ENCODE data around the gene MLPH. TPM values are rescaled to one million over a fixed set of nuclear protein-coding genes. Genes with fewer than 3 reads are reported as not detected.

The MLPH gene
- total and polyA plus RNA-seq, 2 of the 13 experiments (the other 11 are each of a cell fraction or from before 2014, with no cell fraction given), result 0.12 TPM; not detected in 1

- DNase-seq (ENCODE audit: low spot score), result no peak
- no peak for FAIRE-seq
- peaks cover 0 to 4% of the 10 kb centered on the region in 2 experiments; a peak in 2 of 5 replicates for H3K36me3 ChIP-seq (replicated peaks in 1 of 2; ENCODE audit: control insufficient read depth in 1 of 2, insufficient read depth in 2 of 2, low read length in 2 of 2)
- intact Hi-C loops (cut with micrococcal nuclease; ENCODE audit: unreplicated experiment), result no loop called here
- no peak overlapping the region for H3K27ac ChIP-seq (ENCODE audit: extremely low read length, insufficient read depth, low read length)
- H3K4me3 ChIP-seq (replicated peaks in 1 of 3; ENCODE audit: insufficient read depth in 1 of 3, low read depth in 2 of 3, low read length in 3 of 3), result no peak overlapping the region
- H3K9ac ChIP-seq (ENCODE audit: insufficient read depth, low read depth, low read length), result no peak overlapping the region
- H3K9me3 ChIP-seq (ENCODE audit: low read length), result no peaks in the 10 kb centered on the region
- no peak for ATAC-seq
- H3K79me2 ChIP-seq (ENCODE audit: insufficient read depth, low read length), result no peaks in the 10 kb centered on the region
- no peak for TF ChIP-seq ZC3H13 (CRISPR knock-in tag; IDR thresholded peaks at IDR 0.05)
- TF ChIP-seq ZNF607 (CRISPR knock-in tag; IDR thresholded peaks at IDR 0.05; ENCODE audit: borderline replicate concordance), result 0 out of 2 replicates have a peak, but pooled peaks have one; percentile 12
- TF ChIP-seq ZBTB34 (CRISPR knock-in tag; IDR thresholded peaks at IDR 0.05), result no peak
- 0 out of 2 replicates have a peak, but pooled peaks have one; percentile 12 for TF ChIP-seq POLR2AphosphoS5 (IDR thresholded peaks at IDR 0.05; ENCODE audit: low read depth, low read length)
- TF ChIP-seq, protein P1, sequence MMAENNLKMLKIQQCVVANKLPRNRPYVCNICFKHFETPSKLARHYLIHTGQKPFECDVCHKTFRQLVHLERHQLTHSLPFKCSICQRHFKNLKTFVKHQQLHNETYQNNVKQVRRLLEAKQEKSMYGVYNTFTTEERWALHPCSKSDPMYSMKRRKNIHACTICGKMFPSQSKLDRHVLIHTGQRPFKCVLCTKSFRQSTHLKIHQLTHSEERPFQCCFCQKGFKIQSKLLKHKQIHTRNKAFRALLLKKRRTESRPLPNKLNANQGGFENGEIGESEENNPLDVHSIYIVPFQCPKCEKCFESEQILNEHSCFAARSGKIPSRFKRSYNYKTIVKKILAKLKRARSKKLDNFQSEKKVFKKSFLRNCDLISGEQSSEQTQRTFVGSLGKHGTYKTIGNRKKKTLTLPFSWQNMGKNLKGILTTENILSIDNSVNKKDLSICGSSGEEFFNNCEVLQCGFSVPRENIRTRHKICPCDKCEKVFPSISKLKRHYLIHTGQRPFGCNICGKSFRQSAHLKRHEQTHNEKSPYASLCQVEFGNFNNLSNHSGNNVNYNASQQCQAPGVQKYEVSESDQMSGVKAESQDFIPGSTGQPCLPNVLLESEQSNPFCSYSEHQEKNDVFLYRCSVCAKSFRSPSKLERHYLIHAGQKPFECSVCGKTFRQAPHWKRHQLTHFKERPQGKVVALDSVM (CRISPR knock-in tag; IDR thresholded peaks at IDR 0.05), result 0 out of 2 replicates have a peak, but pooled peaks have one; percentile 10
- TF ChIP-seq, protein P2, sequence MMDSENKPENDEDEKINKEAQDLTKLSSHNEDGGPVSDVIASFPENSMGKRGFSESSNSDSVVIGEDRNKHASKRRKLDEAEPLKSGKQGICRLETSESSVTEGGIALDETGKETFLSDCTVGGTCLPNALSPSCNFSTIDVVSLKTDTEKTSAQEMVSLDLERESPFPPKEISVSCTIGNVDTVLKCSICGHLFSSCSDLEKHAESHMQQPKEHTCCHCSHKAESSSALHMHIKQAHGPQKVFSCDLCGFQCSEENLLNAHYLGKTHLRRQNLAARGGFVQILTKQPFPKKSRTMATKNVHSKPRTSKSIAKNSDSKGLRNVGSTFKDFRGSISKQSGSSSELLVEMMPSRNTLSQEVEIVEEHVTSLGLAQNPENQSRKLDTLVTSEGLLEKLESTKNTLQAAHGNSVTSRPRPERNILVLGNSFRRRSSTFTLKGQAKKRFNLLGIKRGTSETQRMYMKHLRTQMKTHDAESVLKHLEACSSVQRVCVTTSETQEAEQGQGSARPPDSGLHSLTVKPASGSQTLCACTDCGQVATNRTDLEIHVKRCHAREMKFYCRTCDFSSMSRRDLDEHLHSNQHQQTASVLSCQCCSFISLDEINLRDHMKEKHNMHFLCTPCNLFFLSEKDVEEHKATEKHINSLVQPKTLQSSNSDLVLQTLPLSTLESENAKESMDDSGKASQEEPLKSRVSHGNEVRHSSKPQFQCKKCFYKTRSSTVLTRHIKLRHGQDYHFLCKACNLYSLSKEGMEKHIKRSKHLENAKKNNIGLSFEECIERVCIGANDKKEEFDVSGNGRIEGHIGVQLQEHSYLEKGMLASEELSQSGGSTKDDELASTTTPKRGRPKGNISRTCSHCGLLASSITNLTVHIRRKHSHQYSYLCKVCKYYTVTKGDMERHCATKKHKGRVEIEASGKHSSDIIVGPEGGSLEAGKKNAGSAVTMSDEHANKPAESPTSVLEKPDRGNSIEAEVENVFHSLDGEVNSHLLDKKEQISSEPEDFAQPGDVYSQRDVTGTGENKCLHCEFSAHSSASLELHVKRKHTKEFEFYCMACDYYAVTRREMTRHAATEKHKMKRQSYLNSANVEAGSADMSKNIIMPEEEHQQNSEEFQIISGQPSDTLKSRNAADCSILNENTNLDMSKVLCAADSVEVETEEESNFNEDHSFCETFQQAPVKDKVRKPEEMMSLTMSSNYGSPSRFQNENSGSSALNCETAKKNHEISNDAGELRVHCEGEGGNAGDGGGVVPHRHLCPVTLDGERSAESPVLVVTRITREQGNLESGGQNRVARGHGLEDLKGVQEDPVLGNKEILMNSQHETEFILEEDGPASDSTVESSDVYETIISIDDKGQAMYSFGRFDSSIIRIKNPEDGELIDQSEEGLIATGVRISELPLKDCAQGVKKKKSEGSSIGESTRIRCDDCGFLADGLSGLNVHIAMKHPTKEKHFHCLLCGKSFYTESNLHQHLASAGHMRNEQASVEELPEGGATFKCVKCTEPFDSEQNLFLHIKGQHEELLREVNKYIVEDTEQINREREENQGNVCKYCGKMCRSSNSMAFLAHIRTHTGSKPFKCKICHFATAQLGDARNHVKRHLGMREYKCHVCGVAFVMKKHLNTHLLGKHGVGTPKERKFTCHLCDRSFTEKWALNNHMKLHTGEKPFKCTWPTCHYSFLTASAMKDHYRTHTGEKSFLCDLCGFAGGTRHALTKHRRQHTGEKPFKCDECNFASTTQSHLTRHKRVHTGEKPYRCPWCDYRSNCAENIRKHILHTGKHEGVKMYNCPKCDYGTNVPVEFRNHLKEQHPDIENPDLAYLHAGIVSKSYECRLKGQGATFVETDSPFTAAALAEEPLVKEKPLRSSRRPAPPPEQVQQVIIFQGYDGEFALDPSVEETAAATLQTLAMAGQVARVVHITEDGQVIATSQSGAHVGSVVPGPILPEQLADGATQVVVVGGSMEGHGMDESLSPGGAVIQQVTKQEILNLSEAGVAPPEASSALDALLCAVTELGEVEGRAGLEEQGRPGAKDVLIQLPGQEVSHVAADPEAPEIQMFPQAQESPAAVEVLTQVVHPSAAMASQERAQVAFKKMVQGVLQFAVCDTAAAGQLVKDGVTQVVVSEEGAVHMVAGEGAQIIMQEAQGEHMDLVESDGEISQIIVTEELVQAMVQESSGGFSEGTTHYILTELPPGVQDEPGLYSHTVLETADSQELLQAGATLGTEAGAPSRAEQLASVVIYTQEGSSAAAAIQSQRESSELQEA (CRISPR knock-in tag; IDR thresholded peaks at IDR 0.05; ENCODE audit: not compliant biosample characterization), result peak; percentile 20
- TF ChIP-seq ZNF605 (CRISPR knock-in tag; IDR thresholded peaks at IDR 0.05), result peak; percentile 47; the same call in 1 of the 2 replicates
- 97% methylated on average over 7 of the region's 7 CpGs for WGBS (ENCODE audit: low lambda C conversion rate)
- H3K4me2 ChIP-seq (ENCODE audit: low read depth, low read length), result no peak overlapping the region
- BruUV-seq (replicated peaks), result no TSS peak
- H4K20me1 ChIP-seq (ENCODE audit: insufficient read depth, low read length), result no peaks in the 10 kb centered on the region
- POLR2A ChIA-PET, result interaction anchor here (1.0 to 1.7 kb wide), 7 partner anchors 19 to 100 kb away, joined by 3 to 11 read pairs (median 4); partner anchors contain the start of gene RAB17
- peaks cover 19% of the 10 kb centered on the region for H3K4me1 ChIP-seq (ENCODE audit: insufficient read depth, low read length)
- H3K27me3 ChIP-seq (ENCODE audit: control insufficient read depth in 1 of 2, insufficient read depth in 2 of 2, low read length in 2 of 2), result peaks cover 0 to 13% of the 10 kb centered on the region in 2 experiments; a peak in 3 of 5 replicates
- in situ Hi-C loops (cut with HindIII; ENCODE audit: extremely low pct_ligation_motif_present, low pct_unique_long_range_greater_than_20kb), result loop anchor here (5.0 kb wide), 2 partner anchors 59 to 414 kb away; no protein-coding TSS in a partner anchor
- CTCF ChIA-PET (ENCODE audit: low intra/inter-chr PET ratio, low total read pairs), result interaction anchor here (1.0 to 4.9 kb wide), 3 partner anchors 60 to 418 kb away, joined by 3 to 109 read pairs (median 31); no protein-coding TSS in a partner anchor
- H2AFZ ChIP-seq (ENCODE audit: low read length), result no peak overlapping the region
Observed at GRCh38 chr2:237571551-237571950, 84.5 kb downstream of the MLPH start.
